ENCODE measurements around the gene POLR3G.

POLR3G gene

DNA sequence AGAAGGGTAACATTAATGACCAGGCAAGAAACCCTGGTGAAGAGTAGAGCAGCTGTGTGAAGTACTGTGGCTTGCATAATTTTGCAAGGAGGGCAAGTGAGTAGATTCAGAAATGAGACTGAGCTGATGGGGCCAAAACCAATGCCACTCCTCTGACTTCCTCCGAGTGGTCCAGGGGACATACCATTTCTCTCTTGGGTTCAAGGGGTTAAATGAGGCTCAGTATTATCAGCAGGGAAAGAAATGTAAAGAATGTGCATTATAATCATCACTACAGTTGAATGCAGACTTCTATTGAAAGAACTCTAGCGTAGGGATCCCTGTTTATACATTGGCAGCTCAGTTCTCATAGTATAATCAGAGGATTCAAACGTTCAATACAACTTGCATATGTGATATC, 9.9 kb downstream of the POLR3G start:
- Histone ChIP-seq H4K20me1 (ENCODE audit: insufficient read depth, low read length) (no peaks in the 10 kb centered on the region), H3F3A (ENCODE audit: insufficient read depth, low read length) (no peaks in the 10 kb centered on the region), H3K79me2 (ENCODE audit: insufficient read depth, low read length) (no peaks in the 10 kb centered on the region), H3K4me1 (ENCODE audit: insufficient read depth, low read length, severe bottlenecking) (no peaks in the 10 kb centered on the region), H3K9me2 (ENCODE audit: low read depth, low read length) (no peaks in the 10 kb centered on the region), H3K27me3 (ENCODE audit: insufficient read depth, low read length) (no peaks in the 10 kb centered on the region), H3K4me3 (ENCODE audit: low read depth, low read length, poor library complexity, severe bottlenecking) (no peak overlapping the region), H3K9me3 (ENCODE audit: low read length) (no peaks in the 10 kb centered on the region), H3K9ac (ENCODE audit: low read length) (no peak overlapping the region), H3K27ac (ENCODE audit: low read depth, low read length, poor library complexity, severe bottlenecking) (no peak overlapping the region), H3K4me2 (ENCODE audit: low read length) (no peak overlapping the region), H3K36me3 (ENCODE audit: insufficient read depth, low read length) (peaks cover 19% of the 10 kb centered on the region), H2AFZ (ENCODE audit: low read length) (no peak overlapping the region)
- no peak for TF ChIP-seq CTCF (IDR thresholded peaks at IDR 0.05; ENCODE audit: low read length)
- TF ChIP-seq EZH2 (IDR thresholded peaks at IDR 0.05; ENCODE audit: borderline replicate concordance, low read length): no peak

GRCh38 chr5:90488791-90489190, 14.1 kb downstream of the POLR3G start:
- H3K4me1 ChIP-seq (ENCODE audit: insufficient read depth, low read length, severe bottlenecking): no peaks in the 10 kb centered on the region
- H3K27ac ChIP-seq (ENCODE audit: low read depth, low read length, poor library complexity, severe bottlenecking): no peak overlapping the region
- H4K20me1 ChIP-seq (ENCODE audit: insufficient read depth, low read length): no peaks in the 10 kb centered on the region
- H3K4me2 ChIP-seq (ENCODE audit: low read length): no peak overlapping the region
- H3K9ac ChIP-seq (ENCODE audit: low read length): no peak overlapping the region
- no peak overlapping the region for H2AFZ ChIP-seq (ENCODE audit: low read length)
- no peaks in the 10 kb centered on the region for H3K9me2 ChIP-seq (ENCODE audit: low read depth, low read length)
- H3K9me3 ChIP-seq (ENCODE audit: low read length): no peaks in the 10 kb centered on the region
- no peak for TF ChIP-seq EZH2 (IDR thresholded peaks at IDR 0.05; ENCODE audit: borderline replicate concordance, low read length)
- TF ChIP-seq CTCF (IDR thresholded peaks at IDR 0.05; ENCODE audit: low read length): no peak
- H3K27me3 ChIP-seq (ENCODE audit: insufficient read depth, low read length): no peaks in the 10 kb centered on the region
- H3K36me3 ChIP-seq (ENCODE audit: insufficient read depth, low read length): peaks cover 37% of the 10 kb centered on the region
- H3K4me3 ChIP-seq (ENCODE audit: low read depth, low read length, poor library complexity, severe bottlenecking): no peak overlapping the region
- H3K79me2 ChIP-seq (ENCODE audit: insufficient read depth, low read length): no peaks in the 10 kb centered on the region
- no peaks in the 10 kb centered on the region for H3F3A ChIP-seq (ENCODE audit: insufficient read depth, low read length)

DNA sequence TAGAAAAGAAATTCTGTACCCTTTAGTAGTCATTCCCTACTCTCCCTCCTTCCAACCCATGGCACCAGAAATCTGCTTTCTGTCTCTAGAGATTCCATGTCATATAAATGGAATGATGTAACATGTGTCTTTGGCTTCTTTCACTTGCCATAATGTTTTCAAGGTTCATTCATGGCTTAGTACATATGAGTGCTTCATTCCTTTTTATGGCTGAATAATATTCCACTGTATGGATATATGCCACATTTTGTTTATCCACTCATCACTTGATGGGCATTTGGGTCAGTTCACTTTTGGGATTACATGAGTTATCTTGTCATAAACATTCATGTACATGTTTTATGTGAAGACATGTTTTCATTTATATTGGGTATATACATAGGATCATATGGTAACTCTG, 19.4 kb downstream of the POLR3G start:
- H3K4me1 ChIP-seq (ENCODE audit: insufficient read depth, low read length, severe bottlenecking): no peaks in the 10 kb centered on the region
- H3K9ac ChIP-seq (ENCODE audit: low read length): no peak overlapping the region
- no peak overlapping the region for H3K4me3 ChIP-seq (ENCODE audit: low read depth, low read length, poor library complexity, severe bottlenecking)
- H3K36me3 ChIP-seq (ENCODE audit: insufficient read depth, low read length): peaks cover 48% of the 10 kb centered on the region
- no peak overlapping the region for H3K27ac ChIP-seq (ENCODE audit: low read depth, low read length, poor library complexity, severe bottlenecking)
- H2AFZ ChIP-seq (ENCODE audit: low read length): no peak overlapping the region
- no peaks in the 10 kb centered on the region for H3K27me3 ChIP-seq (ENCODE audit: insufficient read depth, low read length)
- 0 out of 2 replicates have a peak, but pooled peaks cover 3% of the 10 kb centered on the region for H3F3A ChIP-seq (ENCODE audit: insufficient read depth, low read length)
- H3K9me2 ChIP-seq (ENCODE audit: low read depth, low read length): no peaks in the 10 kb centered on the region
- no peaks in the 10 kb centered on the region for H3K9me3 ChIP-seq (ENCODE audit: low read length)
- H4K20me1 ChIP-seq (ENCODE audit: insufficient read depth, low read length): no peaks in the 10 kb centered on the region
- no peaks in the 10 kb centered on the region for H3K79me2 ChIP-seq (ENCODE audit: insufficient read depth, low read length)
- TF ChIP-seq CTCF (IDR thresholded peaks at IDR 0.05; ENCODE audit: low read length): no peak
- no peak for TF ChIP-seq EZH2 (IDR thresholded peaks at IDR 0.05; ENCODE audit: borderline replicate concordance, low read length)
- no peak overlapping the region for H3K4me2 ChIP-seq (ENCODE audit: low read length)

Measured in OCI-LY1 (cell line).